ENCODE results near the gene PIP4K2B.

Gene PIP4K2B

DNA sequence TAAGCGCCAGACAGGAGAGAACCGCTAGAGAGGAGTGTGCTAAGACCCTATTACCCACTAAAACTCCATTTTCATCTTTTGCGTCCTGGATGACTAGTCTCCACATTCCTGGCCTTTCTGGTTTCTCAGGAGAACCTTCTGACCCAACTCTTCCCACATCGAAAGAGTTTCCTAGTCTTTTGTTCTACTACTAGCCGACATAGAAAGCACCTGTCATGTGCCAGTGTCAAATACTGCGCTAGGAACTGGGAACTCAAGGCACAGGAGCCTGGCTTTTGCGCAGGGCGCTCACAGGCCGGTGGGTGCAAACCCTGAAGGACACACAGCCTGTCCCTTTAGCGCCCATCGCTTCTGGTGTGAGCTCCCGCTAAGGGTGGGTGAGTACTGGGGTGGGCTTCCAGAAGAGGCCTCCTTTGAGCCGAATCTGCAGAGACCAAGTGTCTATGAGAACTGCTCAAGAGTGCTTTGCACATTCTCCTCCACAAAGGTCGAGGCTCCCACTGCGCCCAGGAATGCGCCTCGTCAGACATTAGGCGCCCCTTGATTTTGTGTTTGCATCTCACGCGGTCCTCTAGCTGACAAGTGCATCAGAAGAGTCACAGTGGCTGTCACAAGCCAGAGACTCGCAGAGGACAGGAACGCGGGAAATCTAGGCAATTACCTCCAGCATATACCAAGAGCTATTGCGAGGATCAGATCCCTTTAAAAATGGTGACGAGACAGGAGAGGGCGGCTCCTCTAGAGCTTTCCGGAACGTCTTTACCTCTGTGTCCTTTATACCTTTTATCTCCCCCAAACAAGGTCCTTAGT is 48.8 kb downstream of the PIP4K2B start:
- no peak for TF ChIP-seq FOXP2 (optimal IDR thresholded peaks at IDR 0.05; ENCODE audit: borderline replicate concordance, extremely low read depth, extremely low read length, insufficient read depth)
- no peak for TF ChIP-seq SIN3A (IDR thresholded peaks at IDR 0.05; ENCODE audit: borderline replicate concordance, insufficient read depth, low read length)
- TF ChIP-seq POLR2AphosphoS5 (IDR thresholded peaks at IDR 0.05; ENCODE audit: low read depth, low read length): no peak
- no peak for TF ChIP-seq TAF1 (IDR thresholded peaks at IDR 0.05; ENCODE audit: borderline replicate concordance, insufficient read depth, low read length)
- TF ChIP-seq, protein P1, sequence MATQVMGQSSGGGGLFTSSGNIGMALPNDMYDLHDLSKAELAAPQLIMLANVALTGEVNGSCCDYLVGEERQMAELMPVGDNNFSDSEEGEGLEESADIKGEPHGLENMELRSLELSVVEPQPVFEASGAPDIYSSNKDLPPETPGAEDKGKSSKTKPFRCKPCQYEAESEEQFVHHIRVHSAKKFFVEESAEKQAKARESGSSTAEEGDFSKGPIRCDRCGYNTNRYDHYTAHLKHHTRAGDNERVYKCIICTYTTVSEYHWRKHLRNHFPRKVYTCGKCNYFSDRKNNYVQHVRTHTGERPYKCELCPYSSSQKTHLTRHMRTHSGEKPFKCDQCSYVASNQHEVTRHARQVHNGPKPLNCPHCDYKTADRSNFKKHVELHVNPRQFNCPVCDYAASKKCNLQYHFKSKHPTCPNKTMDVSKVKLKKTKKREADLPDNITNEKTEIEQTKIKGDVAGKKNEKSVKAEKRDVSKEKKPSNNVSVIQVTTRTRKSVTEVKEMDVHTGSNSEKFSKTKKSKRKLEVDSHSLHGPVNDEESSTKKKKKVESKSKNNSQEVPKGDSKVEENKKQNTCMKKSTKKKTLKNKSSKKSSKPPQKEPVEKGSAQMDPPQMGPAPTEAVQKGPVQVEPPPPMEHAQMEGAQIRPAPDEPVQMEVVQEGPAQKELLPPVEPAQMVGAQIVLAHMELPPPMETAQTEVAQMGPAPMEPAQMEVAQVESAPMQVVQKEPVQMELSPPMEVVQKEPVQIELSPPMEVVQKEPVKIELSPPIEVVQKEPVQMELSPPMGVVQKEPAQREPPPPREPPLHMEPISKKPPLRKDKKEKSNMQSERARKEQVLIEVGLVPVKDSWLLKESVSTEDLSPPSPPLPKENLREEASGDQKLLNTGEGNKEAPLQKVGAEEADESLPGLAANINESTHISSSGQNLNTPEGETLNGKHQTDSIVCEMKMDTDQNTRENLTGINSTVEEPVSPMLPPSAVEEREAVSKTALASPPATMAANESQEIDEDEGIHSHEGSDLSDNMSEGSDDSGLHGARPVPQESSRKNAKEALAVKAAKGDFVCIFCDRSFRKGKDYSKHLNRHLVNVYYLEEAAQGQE (IDR thresholded peaks at IDR 0.05; ENCODE audit: insufficient read depth in 1 of 2, low read depth in 2 of 2, low read length in 2 of 2): no peak

DNA sequence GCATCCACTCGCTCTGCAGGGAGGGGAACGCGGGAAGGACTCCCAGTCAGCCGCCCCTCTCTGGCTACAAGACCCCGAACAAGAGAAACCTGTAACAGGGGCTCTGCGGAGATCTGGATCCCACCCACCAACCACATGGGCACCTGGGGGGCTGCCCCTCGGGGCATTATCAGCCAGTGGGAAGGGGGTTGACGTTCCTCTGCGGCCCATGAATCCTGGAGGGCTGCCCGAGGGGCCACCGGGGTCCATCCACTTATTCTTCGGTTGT is 49.4 kb downstream of the PIP4K2B start:
- no peak for TF ChIP-seq TAF1 (IDR thresholded peaks at IDR 0.05; ENCODE audit: borderline replicate concordance, insufficient read depth, low read length)
- no peak for TF ChIP-seq SIN3A (IDR thresholded peaks at IDR 0.05; ENCODE audit: borderline replicate concordance, insufficient read depth, low read length)
- TF ChIP-seq POLR2AphosphoS5 (IDR thresholded peaks at IDR 0.05; ENCODE audit: low read depth, low read length): no peak
- no peak for TF ChIP-seq FOXP2 (optimal IDR thresholded peaks at IDR 0.05; ENCODE audit: borderline replicate concordance, extremely low read depth, extremely low read length, insufficient read depth)
- TF ChIP-seq, protein P1 (IDR thresholded peaks at IDR 0.05; ENCODE audit: insufficient read depth in 1 of 2, low read depth in 2 of 2, low read length in 2 of 2): no peak

DNA sequence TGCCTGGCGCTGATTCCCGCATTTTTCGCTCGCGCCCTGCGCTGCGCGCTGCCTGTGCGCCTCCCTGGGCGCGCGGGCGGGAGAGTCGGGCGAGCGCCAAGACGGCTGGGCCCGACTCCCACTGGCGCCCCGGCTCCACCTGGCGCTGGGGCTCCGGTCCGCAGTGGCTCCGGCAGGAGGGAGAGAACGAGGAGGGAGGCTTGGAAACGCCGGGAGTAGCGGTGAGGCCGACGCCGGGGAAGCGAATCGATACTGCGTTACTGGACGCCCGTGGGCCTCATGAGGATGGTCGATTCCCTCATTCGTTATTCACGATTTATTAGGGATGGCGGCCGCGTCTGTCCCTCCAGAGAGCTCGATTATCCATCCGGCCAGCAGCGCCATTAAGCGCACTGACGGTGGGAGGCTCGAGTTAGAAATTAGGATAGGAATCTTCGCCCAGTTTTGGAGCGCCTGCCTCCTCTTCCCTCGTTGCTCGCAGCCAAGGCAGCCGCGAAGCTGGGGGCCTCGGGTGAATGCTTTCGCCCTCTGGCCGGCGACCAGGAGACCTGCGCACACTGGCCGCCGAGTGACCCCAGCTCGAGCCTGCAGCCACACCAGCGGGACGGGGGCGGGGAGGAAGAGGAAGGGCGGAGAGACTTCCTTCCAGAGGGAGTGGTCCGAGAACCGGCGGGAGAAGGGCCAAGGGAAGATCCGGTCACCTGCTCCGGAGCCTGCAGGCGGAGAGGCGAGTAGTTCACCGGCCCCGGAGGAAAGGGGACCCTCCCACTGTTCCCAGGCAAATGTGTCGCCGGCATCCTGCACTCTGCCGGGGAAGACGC is 49.9 kb downstream of the PIP4K2B start:
- TF ChIP-seq SIN3A (IDR thresholded peaks at IDR 0.05; ENCODE audit: borderline replicate concordance, insufficient read depth, low read length): no peak
- peak; percentile 96 for TF ChIP-seq POLR2AphosphoS5 (IDR thresholded peaks at IDR 0.05; ENCODE audit: low read depth, low read length)
- TF ChIP-seq FOXP2 (optimal IDR thresholded peaks at IDR 0.05; ENCODE audit: borderline replicate concordance, extremely low read depth, extremely low read length, insufficient read depth): peak; percentile 78
- TF ChIP-seq, protein P1 (IDR thresholded peaks at IDR 0.05; ENCODE audit: insufficient read depth in 1 of 2, low read depth in 2 of 2, low read length in 2 of 2): 0 out of 4 replicates have a peak, but pooled peaks have one; percentile 22 to 61
- TF ChIP-seq TAF1 (IDR thresholded peaks at IDR 0.05; ENCODE audit: borderline replicate concordance, insufficient read depth, low read length): peak; percentile 91

DNA sequence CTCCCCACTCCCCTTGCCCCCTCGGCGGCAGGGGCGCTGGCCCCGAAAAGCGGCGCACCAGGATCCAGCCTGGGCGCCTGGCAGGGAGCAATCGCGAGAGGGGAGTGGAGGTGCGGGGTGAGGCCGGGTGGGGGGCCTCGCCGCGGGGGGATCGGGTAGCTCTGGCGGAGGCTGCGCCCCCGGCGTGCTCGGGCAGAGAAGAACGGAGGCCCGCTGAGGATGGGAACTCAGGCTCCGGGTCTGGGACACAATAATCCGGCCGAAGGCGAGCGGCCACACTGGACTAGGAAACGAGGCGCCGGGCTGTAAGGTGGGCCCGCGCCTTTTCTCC is 50.5 kb downstream of the PIP4K2B start:
- peak; percentile 30 for TF ChIP-seq FOXP2 (optimal IDR thresholded peaks at IDR 0.05; ENCODE audit: borderline replicate concordance, extremely low read depth, extremely low read length, insufficient read depth)
- TF ChIP-seq, protein P1 (IDR thresholded peaks at IDR 0.05; ENCODE audit: insufficient read depth in 1 of 2, low read depth in 2 of 2, low read length in 2 of 2): no peak
